ENCODE data around the gene MAP3K7. TPM values are rescaled to one million over a fixed set of nuclear protein-coding genes. Genes with fewer than 3 reads are reported as not detected.
A peak's percentile ranks its signal among the peaks of the same experiment; 100 is the strongest.

The MAP3K7 gene
- total RNA-seq, 2 experiments from 2014 or later, result 26.3 to 28.7 TPM

GRCh38 chr6:90488816-90489215 is 98.1 kb downstream of the MAP3K7 start:
- no peak overlapping the region for H3K27ac Mint-ChIP-seq
- POLR2A ChIA-PET, result no interaction called here

GRCh38 chr6:90485635-90486277 is 101.1 kb downstream of the MAP3K7 start:
- no peak for DNase-seq
- H3K36me3 Mint-ChIP-seq, result peaks cover 9% of the 10 kb centered on the region
- peaks cover 7% of the 10 kb centered on the region for H3K27me3 Mint-ChIP-seq
- peak overlapping the region; percentile 9 for H3K27ac Mint-ChIP-seq
- ChIA-PET CTCF (no interaction called here), POLR2A (no interaction called here)
- peaks cover 22% of the 10 kb centered on the region for H3K4me1 Mint-ChIP-seq (ENCODE audit: low read depth)
- intact Hi-C loops (cut with micrococcal nuclease), result no loop called here
- no peak overlapping the region for H3K4me3 Mint-ChIP-seq
- peaks cover 24% of the 10 kb centered on the region for H3K9me3 Mint-ChIP-seq

More at GRCh38 chr6:90488816-90489215, 98.1 kb downstream of the MAP3K7 start:
- Mint-ChIP-seq H3K4me1 (ENCODE audit: low read depth) (peaks cover 17% of the 10 kb centered on the region), H3K4me3 (no peak overlapping the region), H3K36me3 (peaks cover 5% of the 10 kb centered on the region), H3K27me3 (peaks cover 12% of the 10 kb centered on the region), H3K9me3 (peaks cover 11% of the 10 kb centered on the region)
- no peak for DNase-seq
- CTCF ChIA-PET, result interaction anchor here (1.5 to 4.3 kb wide), 2 partner anchors 9 to 12 kb away, joined by 4 to 24 read pairs; no protein-coding TSS in a partner anchor
- intact Hi-C loops (cut with micrococcal nuclease), result no loop called here

GRCh38 chr6:90484903-90485302 is 102.0 kb downstream of the MAP3K7 start:
- Mint-ChIP-seq H3K27ac (no peak overlapping the region), H3K36me3 (peaks cover 9% of the 10 kb centered on the region), H3K4me1 (ENCODE audit: low read depth) (peaks cover 22% of the 10 kb centered on the region), H3K27me3 (no peaks in the 10 kb centered on the region), H3K9me3 (peaks cover 24% of the 10 kb centered on the region), H3K4me3 (no peak overlapping the region)
- no peak for DNase-seq
- ChIA-PET CTCF (interaction anchor here (1.2 kb wide), 1 partner anchor 9 kb away, joined by 3 read pairs; no protein-coding TSS in a partner anchor), POLR2A (no interaction called here)
- intact Hi-C loops (cut with micrococcal nuclease), result no loop called here

- POLR2A ChIA-PET, result no interaction called here
- H3K36me3 Mint-ChIP-seq, result peaks cover 9% of the 10 kb centered on the region
- intact Hi-C loops (cut with micrococcal nuclease), result no loop called here
- H3K9me3 Mint-ChIP-seq, result peaks cover 24% of the 10 kb centered on the region
- H3K27me3 Mint-ChIP-seq, result no peaks in the 10 kb centered on the region
- DNase-seq, result no peak
- CTCF ChIA-PET, result interaction anchor here (1.2 kb wide), 1 partner anchor 9 kb away, joined by 3 read pairs; no protein-coding TSS in a partner anchor
- H3K27ac Mint-ChIP-seq, result no peak overlapping the region
- H3K4me1 Mint-ChIP-seq (ENCODE audit: low read depth), result peaks cover 22% of the 10 kb centered on the region
- no peak overlapping the region for H3K4me3 Mint-ChIP-seq
These were observed 102.5 kb downstream of the MAP3K7 start for GRCh38 chr6:90484385-90484784.

- H3K4me1 Mint-ChIP-seq (ENCODE audit: low read depth), result peaks cover 25% of the 10 kb centered on the region
- no peak for DNase-seq
- peaks cover 9% of the 10 kb centered on the region for H3K36me3 Mint-ChIP-seq
- ChIA-PET CTCF (no interaction called here), POLR2A (no interaction called here)
- no peaks in the 10 kb centered on the region for H3K27me3 Mint-ChIP-seq
- H3K9me3 Mint-ChIP-seq, result peaks cover 24% of the 10 kb centered on the region
- H3K27ac Mint-ChIP-seq, result no peak overlapping the region
- intact Hi-C loops (cut with micrococcal nuclease), result no loop called here
- no peak overlapping the region for H3K4me3 Mint-ChIP-seq
These were observed 102.9 kb downstream of the MAP3K7 start for GRCh38 chr6:90483956-90484355.

GRCh38 chr6:90483116-90483839 is 103.6 kb downstream of the MAP3K7 start:
- DNase-seq, result no peak
- intact Hi-C loops (cut with micrococcal nuclease), result no loop called here
- Mint-ChIP-seq H3K27me3 (no peaks in the 10 kb centered on the region), H3K4me3 (no peak overlapping the region), H3K36me3 (peaks cover 9% of the 10 kb centered on the region), H3K4me1 (ENCODE audit: low read depth) (peaks cover 32% of the 10 kb centered on the region), H3K27ac (no peak overlapping the region), H3K9me3 (peaks cover 24% of the 10 kb centered on the region)
- ChIA-PET CTCF (no interaction called here), POLR2A (no interaction called here)

- CTCF ChIA-PET, result interaction anchor here (0.6 to 9.8 kb wide), 9 partner anchors 56 to 543 kb away, joined by 3 to 144 read pairs (median 12); partner anchors contain the start of gene BACH2
- intact Hi-C loops (cut with micrococcal nuclease), result no loop called here
- Mint-ChIP-seq H3K27me3 (no peaks in the 10 kb centered on the region), H3K36me3 (peaks cover 6% of the 10 kb centered on the region), H3K4me3 (no peak overlapping the region), H3K9me3 (peaks cover 18% of the 10 kb centered on the region), H3K4me1 (ENCODE audit: low read depth) (peaks cover 53% of the 10 kb centered on the region), H3K27ac (no peak overlapping the region)
- POLR2A ChIA-PET, result no interaction called here
- DNase-seq, result no peak
These were observed 106.2 kb downstream of the MAP3K7 start for GRCh38 chr6:90480666-90481065.

GRCh38 chr6:90479603-90479926 is 107.3 kb downstream of the MAP3K7 start:
- DNase-seq, result no peak
- peaks cover 16% of the 10 kb centered on the region for H3K9me3 Mint-ChIP-seq
- H3K27ac Mint-ChIP-seq, result peak overlapping the region; percentile 66
- no peak overlapping the region for H3K4me3 Mint-ChIP-seq
- intact Hi-C loops (cut with micrococcal nuclease), result loop anchor here (1.0 to 10.0 kb wide), 9 partner anchors 185 to 1045 kb away; partner anchors contain the start of genes ANKRD6 and CASP8AP2
- H3K4me1 Mint-ChIP-seq (ENCODE audit: low read depth), result peaks cover 56% of the 10 kb centered on the region
- peaks cover 4% of the 10 kb centered on the region for H3K36me3 Mint-ChIP-seq
- CTCF ChIA-PET, result interaction anchor here (0.6 to 9.8 kb wide), 52 partner anchors 12 to 606 kb away, joined by 3 to 144 read pairs (median 5); partner anchors contain the start of gene BACH2
- POLR2A ChIA-PET, result interaction anchor here (0.6 to 1.9 kb wide), 10 partner anchors 69 to 659 kb away, joined by 3 to 8 read pairs (median 3); partner anchors contain the start of gene MDN1
- H3K27me3 Mint-ChIP-seq, result no peaks in the 10 kb centered on the region

GRCh38 chr6:90478789-90479602 is 107.9 kb downstream of the MAP3K7 start:
- peak overlapping the region; percentile 66 for H3K27ac Mint-ChIP-seq
- ChIA-PET POLR2A (interaction anchor here (0.6 to 1.9 kb wide), 14 partner anchors 53 to 659 kb away, joined by 3 to 8 read pairs (median 3); partner anchors contain the start of gene MDN1), CTCF (interaction anchor here (0.6 to 9.8 kb wide), 70 partner anchors 9 to 606 kb away, joined by 3 to 144 read pairs (median 4); partner anchors contain the start of gene BACH2)
- intact Hi-C loops (cut with micrococcal nuclease), result loop anchor here (1.0 to 10.0 kb wide), 9 partner anchors 184 to 1044 kb away; partner anchors contain the start of genes ANKRD6 and CASP8AP2
- peaks cover 4% of the 10 kb centered on the region for H3K36me3 Mint-ChIP-seq
- DNase-seq, result peak; percentile 91
- H3K4me3 Mint-ChIP-seq, result peak overlapping the region; percentile 3
- peaks cover 16% of the 10 kb centered on the region for H3K9me3 Mint-ChIP-seq
- no peaks in the 10 kb centered on the region for H3K27me3 Mint-ChIP-seq
- H3K4me1 Mint-ChIP-seq (ENCODE audit: low read depth), result peaks cover 58% of the 10 kb centered on the region

- no peaks in the 10 kb centered on the region for H3K27me3 Mint-ChIP-seq
- POLR2A ChIA-PET, result interaction anchor here (0.8 to 6.1 kb wide), 13 partner anchors 12 to 649 kb away, joined by 3 to 63 read pairs (median 3); no protein-coding TSS in a partner anchor
- no peak overlapping the region for H3K4me3 Mint-ChIP-seq
- CTCF ChIA-PET, result interaction anchor here (0.6 to 9.8 kb wide), 28 partner anchors 10 to 650 kb away, joined by 3 to 144 read pairs (median 5); partner anchors contain the start of gene BACH2
- peak overlapping the region; percentile 66 for H3K27ac Mint-ChIP-seq
- peaks cover 16% of the 10 kb centered on the region for H3K9me3 Mint-ChIP-seq
- H3K36me3 Mint-ChIP-seq, result peaks cover 4% of the 10 kb centered on the region
- DNase-seq, result peak; percentile 45
- peaks cover 63% of the 10 kb centered on the region for H3K4me1 Mint-ChIP-seq (ENCODE audit: low read depth)
- intact Hi-C loops (cut with micrococcal nuclease), result loop anchor here (2.0 to 10.0 kb wide), 6 partner anchors 183 to 1043 kb away; partner anchors contain the start of genes ANKRD6 and CASP8AP2
These were observed 108.6 kb downstream of the MAP3K7 start for GRCh38 chr6:90478278-90478677.

GRCh38 chr6:90477366-90477765 is 109.5 kb downstream of the MAP3K7 start:
- ChIA-PET CTCF (interaction anchor here (0.8 to 9.8 kb wide), 23 partner anchors 11 to 665 kb away, joined by 3 to 144 read pairs (median 6); partner anchors contain the start of gene BACH2), POLR2A (interaction anchor here (1.0 to 6.1 kb wide), 9 partner anchors 11 to 389 kb away, joined by 3 to 63 read pairs (median 4); no protein-coding TSS in a partner anchor)
- peaks cover 68% of the 10 kb centered on the region for H3K4me1 Mint-ChIP-seq (ENCODE audit: low read depth)

More at GRCh38 chr6:90477366-90477765, 109.5 kb downstream of the MAP3K7 start:
- DNase-seq, result no peak
- Mint-ChIP-seq H3K36me3 (peaks cover under 1% of the 10 kb centered on the region), H3K9me3 (peaks cover 9% of the 10 kb centered on the region), H3K27ac (peak overlapping the region; percentile 66), H3K4me3 (no peak overlapping the region), H3K27me3 (no peaks in the 10 kb centered on the region)
- intact Hi-C loops (cut with micrococcal nuclease), result loop anchor here (5.0 to 10.0 kb wide), 4 partner anchors 300 to 1043 kb away; partner anchors contain the start of genes ANKRD6 and CASP8AP2
